HG03575 (cell line): Measurements from ENCODE around the gene RELN.

Experiments
- ATAC-seq: cut with Tn5 transposase; IDR thresholded peaks from one replicate; pipeline ENCODE4 v1.9.1; 2021; ENCODE audit not compliant: unreplicated experiment, insufficient number of reproducible peaks, low FRiP score; ENCODE audit errors: extremely low read depth

The RELN gene

GRCh38 chr7:103995554-103995953 lies 6.1 kb upstream of the RELN start:
- ATAC-seq: no peak

- no peak for ATAC-seq
These were observed 4.1 kb upstream of the RELN start for GRCh38 chr7:103993551-103993950.

- no peak for ATAC-seq
These were observed 1.9 kb upstream of the RELN start for GRCh38 chr7:103991406-103991805.

DNA sequence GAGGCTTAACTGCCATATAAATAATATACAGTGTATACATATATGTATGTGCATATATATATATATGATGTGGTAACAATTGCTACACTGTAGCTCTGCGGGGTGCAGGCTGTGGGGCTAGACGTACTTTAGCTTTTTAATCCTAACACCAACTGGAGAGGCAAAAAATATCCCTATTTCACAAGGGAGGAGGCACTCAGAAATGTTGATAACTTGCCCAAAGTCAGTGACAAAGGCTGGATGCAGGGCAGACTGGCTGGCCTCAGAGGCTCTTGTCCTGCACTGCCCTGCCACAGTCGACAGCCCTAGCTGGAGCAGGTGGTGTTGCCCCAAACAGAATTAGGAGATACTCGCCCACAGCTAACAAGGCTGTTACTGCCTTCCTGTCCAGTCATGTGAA lies 1.5 kb upstream of the RELN start:
- no peak for ATAC-seq

- ATAC-seq: no peak
These were observed 618 bp upstream of the RELN start for GRCh38 chr7:103989785-103990767.

- no peak for ATAC-seq
These were observed 824 bp downstream of the RELN start for GRCh38 chr7:103988468-103989199.

GRCh38 chr7:103987451-103987850 lies 2.0 kb downstream of the RELN start:
- ATAC-seq: no peak

- no peak for ATAC-seq
These were observed 3.8 kb downstream of the RELN start for GRCh38 chr7:103985565-103986126.

DNA sequence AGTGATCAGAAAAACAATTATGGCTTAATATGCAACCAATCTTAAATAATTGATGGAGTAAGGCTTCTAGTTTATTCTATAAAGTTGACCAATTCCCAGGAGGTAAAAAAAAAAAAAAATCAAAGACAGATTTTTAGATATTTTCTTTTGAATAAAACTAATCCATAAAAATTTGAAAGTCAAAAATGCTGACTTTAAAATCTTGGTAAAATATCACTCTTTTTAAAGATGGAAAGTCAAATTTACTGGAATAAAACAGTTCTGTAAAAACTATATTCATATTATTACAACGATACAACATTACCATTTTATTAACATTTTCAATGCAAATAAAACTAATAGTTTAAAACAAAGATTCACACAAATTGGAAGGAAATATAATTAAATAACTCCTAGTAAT lies 5.4 kb downstream of the RELN start:
- ATAC-seq: no peak

- no peak for ATAC-seq
These were observed 6.1 kb downstream of the RELN start for GRCh38 chr7:103983201-103983977.

GRCh38 chr7:103981003-103981423 lies 8.4 kb downstream of the RELN start:
- ATAC-seq: no peak

GRCh38 chr7:103972779-103973434 lies 16.6 kb downstream of the RELN start:
- no peak for ATAC-seq

DNA sequence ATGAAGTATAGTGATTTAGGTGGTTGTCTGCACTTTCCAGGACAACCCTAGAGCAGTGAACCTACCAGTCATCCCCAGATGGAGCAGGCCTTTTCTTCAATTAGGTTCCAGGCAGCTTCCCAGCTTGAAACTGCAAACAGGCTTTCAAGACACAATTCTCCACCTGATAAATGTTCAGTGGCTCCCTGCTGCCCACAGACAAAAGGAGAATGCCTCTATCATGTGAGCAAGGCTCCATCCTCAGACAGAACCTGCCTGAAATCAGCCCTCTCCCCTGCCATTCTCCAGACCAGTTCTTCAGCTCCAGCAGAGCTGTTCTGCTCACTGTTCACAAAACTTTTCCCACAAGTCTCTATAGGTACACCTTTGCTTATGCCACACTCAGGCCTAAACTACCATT lies 22.1 kb downstream of the RELN start:
- ATAC-seq: no peak

GRCh38 chr7:103966593-103967277 lies 22.7 kb downstream of the RELN start:
- no peak for ATAC-seq

DNA sequence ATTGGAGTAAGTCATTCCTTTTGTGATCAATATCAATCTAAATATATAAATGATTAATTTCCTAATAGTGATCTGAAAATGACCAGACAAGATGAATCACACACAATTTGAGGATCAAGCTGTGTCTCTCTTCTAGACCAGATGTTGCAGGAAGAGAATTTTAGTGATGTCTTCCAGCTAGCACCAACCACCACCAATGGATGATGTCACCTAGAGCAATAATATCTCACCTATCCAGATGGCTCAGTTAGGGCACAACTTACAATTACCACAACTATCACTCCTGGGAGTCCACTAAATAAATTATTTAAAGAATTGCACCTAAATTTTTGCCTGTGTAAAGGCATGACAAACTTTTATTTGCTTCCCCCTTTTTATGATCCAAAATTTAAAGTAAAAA lies 25.2 kb downstream of the RELN start:
- ATAC-seq: no peak

GRCh38 chr7:103962070-103962469 lies 27.4 kb downstream of the RELN start:
- ATAC-seq: no peak

DNA sequence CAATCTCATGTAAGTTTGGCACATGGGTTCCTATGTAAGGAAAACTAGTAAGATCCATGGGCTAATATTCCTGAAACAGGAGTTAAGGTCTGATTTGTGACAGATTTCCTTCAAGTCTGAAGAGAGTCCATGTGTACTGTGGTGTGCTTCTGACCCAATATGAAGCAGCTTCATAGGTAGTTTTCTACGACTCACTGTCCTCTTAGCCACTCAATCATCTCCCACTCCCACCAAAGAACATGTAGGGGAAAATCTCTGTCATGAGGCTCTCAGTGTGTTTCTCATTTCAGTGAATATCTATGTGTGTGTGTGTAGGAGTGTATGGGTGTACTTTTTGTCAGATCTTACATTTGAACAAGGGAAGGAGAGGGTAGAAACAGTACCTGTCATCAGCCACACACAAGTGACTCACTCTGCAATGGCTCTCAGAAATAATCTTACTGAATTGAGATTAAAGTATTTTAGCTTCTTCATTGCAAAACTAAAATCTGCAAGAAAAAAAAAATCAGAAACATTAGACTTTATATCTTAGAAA lies 31.1 kb downstream of the RELN start:
- ATAC-seq: no peak

GRCh38 chr7:103955985-103956384 lies 33.5 kb downstream of the RELN start:
- no peak for ATAC-seq
